ENCODE measurements around the gene FREM2.

The FREM2 gene

DNA sequence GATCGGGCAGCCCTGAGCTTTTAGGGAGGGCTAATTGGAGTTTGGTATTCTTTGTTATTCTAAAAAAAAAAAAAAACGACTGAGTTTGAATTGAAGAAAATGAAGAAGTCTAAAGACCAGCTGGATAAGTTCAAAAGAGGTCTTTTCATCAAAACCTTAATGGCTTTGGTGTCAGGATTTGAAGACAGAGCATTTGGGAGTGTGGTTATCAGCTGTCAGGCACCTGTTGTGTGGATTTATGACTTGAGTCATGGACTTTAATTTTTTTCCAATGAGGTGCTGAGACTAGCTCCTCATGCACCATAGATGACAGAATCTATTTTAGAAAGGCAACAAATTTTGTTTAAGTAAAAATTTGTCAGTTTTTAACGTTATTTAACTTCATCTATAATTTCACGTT lies 72.5 kb downstream of the FREM2 start:
- no peak for DNase-seq (ENCODE audit: low read depth, low spot score)

DNA sequence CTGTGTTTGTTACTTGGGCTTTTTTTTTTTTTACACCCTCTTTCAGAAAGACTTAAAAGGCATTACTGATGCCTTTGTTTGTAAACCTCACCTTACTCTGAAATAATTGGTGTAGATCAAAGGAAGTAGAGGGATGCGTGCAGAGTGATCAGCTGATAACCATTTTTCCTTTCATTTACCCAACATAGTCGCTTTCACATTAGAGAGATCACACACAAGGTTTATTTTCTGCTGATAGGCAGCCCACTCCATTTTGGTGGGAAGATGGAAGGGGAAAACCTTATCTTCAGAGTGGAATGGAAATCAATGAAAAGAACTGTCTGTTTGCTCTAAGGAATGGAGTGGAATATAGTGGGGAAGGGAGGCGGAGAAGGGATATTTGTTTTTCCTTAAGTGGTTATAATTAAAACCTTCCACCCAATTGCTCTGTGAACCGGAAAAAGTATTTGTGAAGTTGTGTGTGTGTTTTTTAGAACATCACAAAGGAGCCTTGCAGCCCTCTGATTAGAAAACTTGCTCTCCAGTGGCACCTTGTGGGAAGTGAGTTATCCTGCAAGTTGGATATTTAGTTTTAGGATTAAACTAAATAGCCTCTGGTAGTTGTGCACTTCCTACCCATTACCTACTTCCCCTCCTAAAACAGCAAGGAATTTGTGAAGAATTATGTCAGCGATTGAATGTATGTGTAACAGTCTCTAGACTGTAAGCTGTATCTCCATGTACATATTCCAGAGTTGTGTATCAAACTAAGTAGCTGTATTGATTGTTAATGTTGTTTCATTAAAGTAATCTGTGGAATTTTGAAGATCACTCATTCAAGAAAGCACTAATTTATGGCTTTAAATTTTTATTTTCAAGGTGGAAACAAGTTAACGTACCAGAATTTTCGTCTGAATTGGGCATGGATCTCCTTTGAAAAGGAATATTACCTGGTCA lies 76.8 kb downstream of the FREM2 start:
- DNase-seq (ENCODE audit: low read depth, low spot score): peak; percentile 59

DNA sequence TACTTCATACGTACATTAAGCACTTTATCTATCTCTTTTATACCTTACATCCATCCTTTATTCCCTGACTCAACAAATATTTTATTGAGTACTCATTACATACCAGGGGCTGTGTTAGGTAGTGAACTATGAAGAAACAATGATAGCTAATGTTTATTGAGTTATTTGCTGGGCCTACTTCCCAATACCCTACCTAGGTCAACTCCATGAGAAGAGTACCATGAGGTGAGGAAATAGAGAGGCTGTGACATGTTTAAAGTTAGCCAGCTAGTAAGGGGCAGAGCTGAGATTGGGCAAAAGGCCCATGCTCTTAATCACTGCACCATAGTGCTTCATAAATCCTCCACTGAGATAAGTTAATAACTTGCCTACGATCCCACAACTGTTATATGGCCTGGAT lies 79.9 kb downstream of the FREM2 start:
- peak; percentile 2 for DNase-seq (ENCODE audit: low read depth, low spot score)

DNA sequence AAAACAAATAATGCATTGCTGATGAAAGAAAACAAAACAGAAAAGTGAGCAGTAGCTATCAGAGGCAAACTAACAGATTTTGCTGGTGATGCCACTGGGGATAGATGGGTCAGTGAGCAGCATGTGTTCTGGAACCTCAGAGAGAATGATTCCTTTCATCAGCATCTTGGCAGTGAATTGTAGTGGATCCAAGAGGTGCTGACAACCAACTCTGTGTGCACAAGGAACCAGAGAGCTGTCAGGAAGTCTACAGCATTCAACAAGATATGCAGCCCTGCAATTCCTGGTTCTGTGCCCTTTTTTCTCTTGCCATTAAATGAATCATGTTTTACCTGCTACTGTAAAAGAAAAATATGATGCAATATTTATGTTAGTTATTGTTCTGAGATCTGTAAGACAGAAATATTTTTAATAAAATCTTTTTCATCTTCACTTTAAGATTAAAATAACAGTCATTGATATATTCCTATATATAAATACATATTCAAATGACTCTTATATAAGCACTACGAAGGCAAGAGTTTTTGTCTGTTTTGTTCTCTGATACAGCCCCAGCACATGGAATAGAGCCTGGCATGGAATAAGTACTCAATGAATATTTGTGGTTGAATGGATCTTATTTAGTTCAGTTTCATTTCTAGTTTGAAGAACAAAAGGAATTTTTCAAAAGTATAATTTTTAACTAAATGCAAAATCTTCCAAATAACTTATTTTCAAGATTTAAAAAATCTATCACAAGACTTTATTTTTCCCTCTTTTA lies 80.8 kb downstream of the FREM2 start:
- peak; percentile 20 for DNase-seq (ENCODE audit: low read depth, low spot score)

DNA sequence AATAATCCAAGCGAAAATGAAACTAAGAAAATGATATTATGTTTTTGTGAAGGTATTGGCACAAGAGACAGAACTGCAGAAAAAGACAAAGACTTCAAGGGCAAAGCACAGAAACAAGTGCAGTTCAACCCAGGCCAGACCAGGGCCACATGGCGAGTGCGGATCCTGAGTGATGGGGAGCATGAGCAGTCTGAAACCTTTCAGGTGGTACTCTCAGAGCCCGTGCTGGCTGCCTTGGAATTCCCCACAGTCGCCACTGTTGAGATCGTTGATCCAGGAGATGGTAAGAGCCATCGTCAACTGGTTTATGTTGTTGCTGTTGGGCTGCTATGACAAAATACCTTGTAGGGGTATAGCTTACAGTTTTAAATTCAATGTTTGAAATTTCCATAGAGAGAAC lies 82.6 kb downstream of the FREM2 start:
- no peak for DNase-seq (ENCODE audit: low read depth, low spot score)

DNA sequence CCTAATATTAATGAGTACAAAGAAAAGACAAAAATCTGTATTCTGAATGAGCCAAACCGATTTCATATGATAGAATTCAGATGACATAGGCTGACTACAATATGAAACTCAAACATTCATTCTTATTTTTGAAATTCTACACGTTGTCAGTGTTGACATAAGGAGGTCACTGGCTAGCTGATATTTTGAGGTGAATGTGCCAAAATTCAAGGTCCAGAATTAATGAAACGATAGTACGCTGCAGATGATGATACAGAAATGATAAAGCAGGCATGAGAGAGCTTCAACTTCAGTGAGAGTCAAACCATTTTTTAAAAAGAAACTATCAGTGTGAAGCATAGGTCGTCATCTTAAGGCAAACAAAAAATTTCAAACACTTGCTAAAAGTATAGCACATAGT lies 88.2 kb downstream of the FREM2 start:
- no peak for DNase-seq (ENCODE audit: low read depth, low spot score)

DNA sequence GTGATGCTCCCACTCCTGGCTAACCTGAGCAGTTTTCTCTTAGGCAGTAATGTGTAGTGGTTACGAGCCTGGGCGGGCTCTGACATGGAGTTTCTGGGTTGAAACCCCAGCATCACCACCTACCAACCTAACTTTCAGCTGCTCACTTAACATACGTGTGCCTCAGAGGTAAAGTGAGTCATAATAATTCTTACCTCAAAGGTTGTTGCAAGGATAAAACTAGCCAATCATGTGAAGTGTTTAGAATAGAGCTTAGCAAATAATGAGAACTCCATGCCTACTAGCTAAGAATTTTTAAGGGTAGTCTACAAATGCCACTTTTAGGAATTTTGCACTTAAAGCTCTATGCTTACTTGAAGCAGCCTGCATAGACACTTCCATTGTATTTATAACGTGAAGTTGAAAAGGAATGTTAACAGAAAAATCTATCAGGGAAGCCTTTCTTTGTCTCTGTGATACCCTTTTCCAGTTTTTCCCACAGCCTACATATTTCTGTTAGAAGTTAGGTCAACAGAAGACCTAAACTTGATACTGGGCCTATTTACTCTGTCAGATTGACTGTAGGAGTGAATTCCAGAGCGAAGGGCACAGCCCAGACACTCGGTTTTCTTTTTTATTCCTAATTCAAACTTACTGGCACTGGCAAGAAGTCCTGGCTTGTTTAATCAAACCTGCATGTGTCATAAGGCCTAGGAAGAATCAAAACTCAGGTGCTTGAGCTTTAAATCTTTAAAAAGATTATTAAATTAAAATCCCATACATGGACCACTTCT lies 90.7 kb downstream of the FREM2 start:
- no peak for DNase-seq (ENCODE audit: low read depth, low spot score)

DNA sequence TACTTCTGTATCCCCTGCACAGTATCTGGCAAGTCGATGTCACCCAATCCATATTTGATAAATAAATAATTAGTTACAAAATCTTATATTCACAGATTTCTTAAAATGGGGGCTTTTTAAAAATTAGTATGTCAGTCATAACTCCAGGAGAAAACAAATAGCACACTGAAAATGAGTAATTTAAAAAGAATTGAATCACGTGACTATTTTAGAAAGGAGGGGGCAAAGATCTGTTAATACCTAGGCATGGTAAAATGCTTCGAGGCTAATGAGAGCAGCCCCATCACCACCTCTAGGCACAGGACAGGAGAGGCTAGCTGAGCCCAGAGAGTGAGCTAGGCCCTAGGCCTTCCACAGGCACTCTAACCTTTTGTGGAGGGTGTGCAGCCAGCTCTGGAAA lies 94.7 kb downstream of the FREM2 start:
- DNase-seq (ENCODE audit: low read depth, low spot score): no peak

DNA sequence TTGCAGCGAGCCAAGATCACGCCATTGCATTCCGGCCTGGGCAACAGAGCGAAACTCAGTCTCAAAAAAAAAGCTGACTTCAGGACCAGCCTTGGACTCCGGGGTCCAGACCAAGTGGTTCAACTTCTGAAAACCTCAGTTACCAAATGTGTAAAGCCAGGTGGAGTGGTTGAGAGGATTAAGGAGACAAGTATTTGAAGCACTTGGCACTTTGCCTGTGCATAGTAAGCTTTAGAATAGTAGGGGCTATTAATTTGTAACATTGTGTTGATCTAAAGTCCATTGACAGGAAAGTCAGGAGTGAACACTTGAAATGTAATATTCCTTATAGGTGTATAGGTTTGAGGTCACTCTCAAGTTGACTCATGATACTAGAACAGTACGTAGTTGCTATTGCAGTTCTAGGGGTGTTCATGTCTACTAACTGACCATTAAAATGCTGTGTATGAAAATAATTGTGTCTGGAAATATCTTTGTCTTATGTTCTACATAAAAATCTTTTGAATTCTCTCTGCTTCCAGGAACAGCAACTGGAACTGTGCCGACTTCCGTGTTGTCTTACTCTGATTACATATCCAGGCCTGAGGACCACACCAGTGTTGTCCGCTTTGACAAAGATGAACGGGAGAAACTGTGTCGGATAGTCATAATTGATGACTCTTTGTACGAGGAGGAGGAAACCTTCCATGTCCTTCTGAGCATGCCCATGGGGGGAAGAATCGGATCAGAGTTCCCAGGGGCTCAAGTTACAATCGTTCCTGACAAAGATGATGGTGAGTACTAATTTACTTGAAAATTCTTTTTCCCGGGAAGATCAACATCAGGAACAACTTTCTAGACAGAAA lies 97.4 kb downstream of the FREM2 start:
- DNase-seq (ENCODE audit: low read depth, low spot score): peak; percentile 20

DNA sequence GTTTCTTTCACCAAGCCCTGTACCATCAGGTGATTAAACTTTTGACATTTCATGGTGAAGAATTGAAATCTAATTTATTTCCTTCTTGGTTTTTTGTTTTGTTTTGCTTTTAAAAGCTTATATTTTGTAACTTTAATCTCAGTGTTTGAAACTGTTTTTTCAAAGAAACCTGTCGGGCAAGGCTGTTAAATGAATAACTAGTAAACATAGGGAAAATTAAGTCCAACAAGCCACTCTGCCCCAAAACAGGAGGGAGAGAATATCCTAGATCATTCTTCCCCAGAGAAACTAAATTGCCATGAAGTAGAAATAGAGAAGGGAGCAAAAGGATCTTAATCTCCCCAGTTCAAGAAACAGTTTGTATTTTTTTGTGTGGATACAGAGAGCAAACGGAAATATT lies 98.2 kb downstream of the FREM2 start:
- no peak for DNase-seq (ENCODE audit: low read depth, low spot score)

DNA sequence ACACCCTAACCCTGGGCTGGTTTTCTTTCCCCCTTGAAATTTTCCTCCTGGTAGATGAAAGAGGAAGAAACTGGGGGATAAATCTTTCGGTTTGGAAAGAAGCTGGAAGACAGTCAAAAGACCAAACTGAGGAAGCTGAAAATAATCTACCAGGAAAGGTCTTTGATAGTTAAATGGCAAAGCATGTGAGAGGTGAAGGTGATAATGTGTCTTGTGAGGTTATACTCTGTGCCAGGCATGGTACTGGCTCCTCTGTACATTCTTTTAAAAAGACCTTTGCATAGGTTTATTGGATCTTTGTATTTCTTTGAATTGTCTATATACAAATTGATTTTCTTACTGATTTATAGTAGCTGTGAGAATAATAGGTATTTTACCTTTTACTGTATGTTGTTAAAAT lies 98.6 kb downstream of the FREM2 start:
- no peak for DNase-seq (ENCODE audit: low read depth, low spot score)

DNA sequence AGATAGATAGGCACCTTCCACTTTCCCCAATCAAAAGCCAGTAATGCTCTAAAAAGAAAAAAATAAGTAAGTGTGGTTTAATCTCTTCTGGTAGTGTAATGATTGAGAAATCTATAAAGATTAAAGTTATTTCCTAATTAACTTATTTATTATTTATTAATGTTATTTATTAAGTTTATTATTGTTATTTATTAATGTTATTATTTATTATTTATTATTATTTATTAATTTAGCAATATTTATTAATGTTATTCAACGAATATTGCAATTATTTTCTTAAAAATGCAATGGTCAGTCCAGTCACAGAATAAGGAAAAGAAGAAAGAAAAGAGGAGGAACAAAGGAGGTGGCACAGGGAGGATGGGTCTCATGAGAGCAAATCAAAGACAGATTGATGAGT lies 100.7 kb downstream of the FREM2 start:
- no peak for DNase-seq (ENCODE audit: low read depth, low spot score)

DNA sequence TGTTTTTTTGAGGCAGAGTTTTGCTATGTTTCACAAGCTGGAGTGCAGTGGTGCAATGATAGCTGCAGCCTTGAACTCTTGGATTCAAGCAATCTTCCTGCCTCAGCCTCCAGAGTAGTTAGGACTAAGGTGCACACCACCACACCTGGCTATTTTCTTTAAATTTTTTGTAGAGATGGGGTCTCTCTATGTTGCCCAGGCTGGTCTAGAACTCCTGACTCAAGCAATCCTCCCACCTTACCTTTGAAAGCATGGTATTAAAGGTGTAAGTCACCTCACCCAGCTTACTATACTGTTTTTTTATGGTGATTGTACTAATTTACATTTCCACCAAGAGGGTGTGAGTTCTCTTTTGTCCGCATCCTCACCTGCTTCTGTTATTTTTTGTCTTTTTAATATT lies 110.0 kb downstream of the FREM2 start:
- DNase-seq (ENCODE audit: low read depth, low spot score): no peak

DNA sequence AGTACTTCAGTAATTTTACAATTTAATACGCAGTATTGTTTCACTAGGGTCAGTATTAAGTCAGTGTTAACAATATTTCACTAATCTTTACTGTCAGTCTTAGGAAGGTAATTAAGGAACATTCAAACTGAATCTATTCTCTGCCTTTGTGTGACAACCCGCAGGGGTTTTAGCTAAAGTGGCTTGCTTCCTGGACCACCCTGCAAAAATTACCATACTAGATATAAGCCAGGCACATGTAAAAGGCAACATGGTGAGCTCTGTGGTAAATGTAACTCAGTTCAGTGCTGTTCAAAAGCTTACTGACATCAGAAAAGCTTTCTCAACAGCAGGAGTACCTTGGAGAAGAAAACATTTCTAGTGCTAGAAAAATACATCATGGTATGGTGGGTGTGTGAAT lies 116.7 kb downstream of the FREM2 start:
- no peak for DNase-seq (ENCODE audit: low read depth, low spot score)

DNA sequence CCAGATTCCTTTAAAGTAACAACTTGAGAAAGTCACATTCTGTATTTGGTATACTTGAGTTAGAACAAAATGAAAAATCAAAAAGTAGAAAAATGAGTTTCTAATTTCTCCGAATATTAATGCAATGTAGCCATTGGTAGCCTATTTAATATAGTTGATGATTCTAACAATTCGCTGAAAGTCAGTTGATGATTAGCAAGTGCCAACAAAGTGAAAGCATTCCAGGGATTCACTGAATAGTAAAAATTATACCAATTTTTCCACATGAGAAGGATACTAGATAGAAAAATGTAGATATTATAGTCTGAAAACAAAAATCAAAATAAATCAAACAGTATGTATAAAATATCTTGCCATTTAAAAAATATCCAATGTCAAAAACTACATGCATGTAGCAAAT lies 117.2 kb downstream of the FREM2 start:
- no peak for DNase-seq (ENCODE audit: low read depth, low spot score)

DNA sequence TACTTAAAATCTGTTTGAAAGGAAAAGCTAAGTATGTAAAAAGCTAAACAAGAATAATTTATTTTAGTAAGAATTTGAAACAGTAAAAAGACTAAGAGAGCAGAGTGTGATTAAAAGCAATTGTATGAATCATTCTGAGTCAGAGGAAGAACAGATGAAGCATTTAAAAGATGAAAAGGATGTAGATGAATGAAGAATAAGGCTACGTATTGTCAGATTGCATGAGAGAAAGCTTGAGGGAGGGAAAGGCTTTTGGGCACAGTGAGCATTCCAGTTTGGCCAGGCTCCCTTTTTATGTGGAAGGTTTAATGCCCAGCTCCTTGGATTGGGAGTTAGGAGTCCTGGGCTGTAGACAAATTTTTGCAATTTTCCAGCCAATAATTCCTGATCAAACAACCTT lies 117.7 kb downstream of the FREM2 start:
- peak; percentile 62 for DNase-seq (ENCODE audit: low read depth, low spot score)

DNA sequence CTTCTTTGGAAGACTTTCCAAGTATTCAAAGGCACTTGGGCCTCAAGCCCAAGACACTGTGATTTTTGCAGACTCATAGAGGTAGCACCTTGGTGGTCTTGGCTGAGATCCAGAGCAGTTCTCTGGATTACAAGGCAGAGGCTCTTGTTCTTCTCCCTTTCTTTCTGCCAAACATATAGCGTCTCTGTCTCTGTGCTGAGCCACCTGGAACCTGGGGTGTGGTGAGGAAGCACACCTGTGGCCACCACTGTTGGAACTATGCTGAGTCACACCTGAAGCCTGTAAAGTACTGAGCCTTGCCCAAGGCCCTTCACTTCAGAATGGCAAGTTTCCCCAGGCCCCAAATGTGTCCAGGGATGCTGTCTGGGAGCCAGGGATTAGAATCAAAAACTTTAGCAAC lies 127.5 kb downstream of the FREM2 start:
- peak; percentile 15 for DNase-seq (ENCODE audit: low read depth, low spot score)

DNA sequence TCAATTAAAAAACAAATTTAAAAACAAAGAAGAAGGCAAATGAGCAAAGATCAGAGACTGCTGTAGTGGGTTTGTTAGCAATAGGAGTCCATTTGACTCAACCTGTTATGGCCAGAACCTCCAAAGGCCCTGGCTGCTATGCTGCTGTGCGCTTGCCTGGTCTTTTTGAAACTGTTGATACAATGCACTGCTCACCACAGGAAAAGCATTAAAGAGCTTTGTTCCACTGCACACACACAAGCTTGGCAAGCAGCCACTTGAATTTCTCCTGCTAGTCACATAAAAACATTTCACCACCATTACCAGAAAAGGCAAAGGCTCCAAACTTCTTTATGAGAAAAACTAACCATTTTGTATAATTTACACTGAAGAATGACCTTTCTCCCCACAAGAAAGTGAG lies 132.2 kb downstream of the FREM2 start:
- peak; percentile 92 for DNase-seq (ENCODE audit: low read depth, low spot score)

DNA sequence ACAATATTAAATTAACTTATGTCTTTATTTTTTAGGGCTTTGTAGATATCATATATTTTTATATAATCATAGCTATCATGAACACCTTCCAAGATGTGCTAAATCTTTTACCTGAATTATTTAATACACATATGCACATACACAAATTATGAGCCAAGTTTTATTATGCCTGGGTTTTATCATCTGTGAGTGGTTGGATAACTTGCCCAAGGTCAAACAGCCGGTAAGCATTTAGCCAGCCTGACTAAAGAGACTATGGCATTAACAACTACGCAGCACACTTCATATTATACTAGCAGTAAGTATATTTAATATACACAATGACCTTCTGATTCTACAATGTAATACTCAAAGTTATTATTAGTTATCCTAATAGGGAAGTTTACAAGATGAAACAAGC lies 132.7 kb downstream of the FREM2 start:
- no peak for DNase-seq (ENCODE audit: low read depth, low spot score)

DNA sequence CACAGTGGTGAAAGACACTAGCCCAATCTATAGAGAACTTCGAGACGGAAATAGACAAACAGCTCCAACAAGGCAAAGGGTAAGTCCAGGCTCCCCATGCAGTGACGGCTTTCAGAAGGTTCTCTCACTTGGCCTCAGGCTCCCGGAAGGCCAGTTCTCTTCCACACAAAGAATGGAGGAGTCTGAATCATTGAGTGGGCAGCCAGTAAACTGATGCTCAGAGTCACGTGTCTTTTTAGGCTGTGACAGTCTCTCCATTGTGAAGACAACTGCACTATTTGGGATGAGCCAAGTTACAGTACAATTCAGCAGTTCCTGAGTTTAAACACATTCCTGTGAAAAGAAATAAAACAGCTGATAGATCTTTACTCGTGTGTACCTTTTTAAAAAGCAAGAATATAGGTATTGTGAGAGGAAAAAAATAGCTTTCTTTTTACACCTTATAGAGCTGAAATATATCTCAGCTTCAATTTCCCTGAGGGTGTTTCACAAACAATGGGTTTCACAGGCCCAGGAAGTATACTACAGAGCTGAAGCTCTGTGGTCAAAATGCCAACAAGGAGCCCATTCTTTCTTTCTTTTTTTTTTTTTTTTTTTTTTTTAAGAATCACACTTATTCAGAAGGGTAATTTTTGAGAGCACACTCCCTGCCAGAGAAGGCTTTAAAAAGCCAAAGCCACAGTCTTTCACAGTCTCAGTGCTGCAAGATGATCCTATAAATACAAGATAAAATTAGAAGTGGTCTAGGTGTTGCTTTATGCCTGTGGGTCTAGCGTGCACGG lies 135.1 kb downstream of the FREM2 start:
- DNase-seq (ENCODE audit: low read depth, low spot score): peak; percentile 36

DNA sequence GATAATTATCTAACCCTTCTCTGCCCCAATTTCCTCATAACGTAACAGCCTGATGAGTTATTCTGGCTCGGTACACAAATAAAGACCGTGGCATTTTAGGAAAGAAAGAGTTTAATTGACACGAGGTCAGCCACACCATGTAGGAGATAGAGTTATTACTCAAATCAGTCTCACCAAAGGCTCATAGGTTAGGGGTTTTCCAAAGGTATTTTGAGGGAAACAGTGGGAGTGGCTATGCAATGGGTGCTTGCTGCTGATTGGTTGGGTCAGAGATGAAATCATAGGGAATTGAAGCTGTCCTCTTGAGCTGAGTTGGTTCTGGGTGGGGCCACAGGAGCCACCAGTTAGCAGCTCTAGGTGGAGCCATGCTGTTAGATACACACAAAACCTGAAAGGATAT lies 137.5 kb downstream of the FREM2 start:
- DNase-seq (ENCODE audit: low read depth, low spot score): no peak

Measured in astrocyte of the hippocampus (primary cell).